Measurements from ENCODE around the gene RNF112. TPM values are rescaled to one million over a fixed set of nuclear protein-coding genes. Genes with fewer than 3 reads are reported as not detected.
"Not testable (repeated sequence)": the region's sequence is repeated elsewhere in the genome, so short reads cannot be mapped to it uniquely, and the experiment has no call there.

Gene RNF112
- total RNA-seq, 1 donor from 2014 or later = 1.1 TPM

DNA sequence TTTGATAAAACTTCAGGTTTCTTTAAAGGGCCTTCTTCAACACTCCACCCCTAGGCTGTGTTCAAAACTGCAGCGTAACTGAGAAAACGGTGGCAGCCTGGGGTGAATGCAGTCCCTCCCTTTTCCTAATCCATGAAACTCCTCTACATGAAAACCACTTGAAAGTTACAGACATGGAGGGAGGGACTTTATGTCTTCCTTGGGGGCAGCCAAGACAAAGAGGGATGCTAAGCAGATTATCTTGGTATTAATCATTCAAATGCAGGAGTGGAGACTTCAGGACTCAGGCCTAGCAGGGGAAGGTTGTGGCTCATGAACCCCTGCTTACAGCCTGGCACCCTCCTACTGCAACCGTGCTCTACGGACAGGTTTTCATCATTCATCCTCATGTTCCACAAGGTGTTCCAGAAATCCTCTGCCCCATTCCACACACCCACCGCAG lies 46.8 kb downstream of the RNF112 start:
- no peak for DNase-seq (ENCODE audit: low spot score, unreplicated experiment)
- H3K27ac Mint-ChIP-seq = no peak overlapping the region
- no peaks in the 10 kb centered on the region for H3K9me3 Mint-ChIP-seq (ENCODE audit: low read depth)

DNA sequence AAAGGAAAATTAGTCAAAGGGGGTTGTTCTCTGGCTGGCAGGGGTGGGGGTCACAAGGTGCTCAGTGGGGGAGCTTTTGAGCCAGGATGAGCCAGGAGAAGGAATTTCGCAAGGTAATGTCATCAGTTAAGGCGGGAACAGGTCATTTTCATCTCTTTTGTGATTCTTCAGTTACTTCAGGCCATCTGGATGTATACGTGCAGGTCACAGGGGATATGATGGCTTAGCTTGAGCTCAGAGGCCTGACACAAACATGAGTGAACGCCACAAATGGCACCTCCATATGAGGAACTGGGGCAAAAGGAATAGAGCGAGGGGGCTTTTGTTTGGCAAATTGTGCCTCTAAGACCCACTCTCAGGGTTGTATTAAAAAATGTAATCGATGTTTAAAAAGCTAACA lies 47.4 kb downstream of the RNF112 start:
- not testable (repeated sequence) for H3K4me3 Mint-ChIP-seq (ENCODE audit: low read depth); H3K9me3 Mint-ChIP-seq (ENCODE audit: low read depth); H3K27ac Mint-ChIP-seq; DNase-seq (ENCODE audit: low spot score, unreplicated experiment); H3K36me3 Mint-ChIP-seq (ENCODE audit: insufficient read depth)
- Mint-ChIP-seq H3K27me3 (peaks cover 24% of the 10 kb centered on the region), H3K4me1 (ENCODE audit: low read depth) (peaks cover 19% of the 10 kb centered on the region)

More for the DNA sequence above, 46.8 kb downstream of the RNF112 start:
- Mint-ChIP-seq H3K27me3 (peaks cover 24% of the 10 kb centered on the region), H3K36me3 (ENCODE audit: insufficient read depth) (no peaks in the 10 kb centered on the region), H3K4me3 (ENCODE audit: low read depth) (no peak overlapping the region), H3K4me1 (ENCODE audit: low read depth) (peaks cover 19% of the 10 kb centered on the region)
- TF ChIP-seq, protein P1, sequence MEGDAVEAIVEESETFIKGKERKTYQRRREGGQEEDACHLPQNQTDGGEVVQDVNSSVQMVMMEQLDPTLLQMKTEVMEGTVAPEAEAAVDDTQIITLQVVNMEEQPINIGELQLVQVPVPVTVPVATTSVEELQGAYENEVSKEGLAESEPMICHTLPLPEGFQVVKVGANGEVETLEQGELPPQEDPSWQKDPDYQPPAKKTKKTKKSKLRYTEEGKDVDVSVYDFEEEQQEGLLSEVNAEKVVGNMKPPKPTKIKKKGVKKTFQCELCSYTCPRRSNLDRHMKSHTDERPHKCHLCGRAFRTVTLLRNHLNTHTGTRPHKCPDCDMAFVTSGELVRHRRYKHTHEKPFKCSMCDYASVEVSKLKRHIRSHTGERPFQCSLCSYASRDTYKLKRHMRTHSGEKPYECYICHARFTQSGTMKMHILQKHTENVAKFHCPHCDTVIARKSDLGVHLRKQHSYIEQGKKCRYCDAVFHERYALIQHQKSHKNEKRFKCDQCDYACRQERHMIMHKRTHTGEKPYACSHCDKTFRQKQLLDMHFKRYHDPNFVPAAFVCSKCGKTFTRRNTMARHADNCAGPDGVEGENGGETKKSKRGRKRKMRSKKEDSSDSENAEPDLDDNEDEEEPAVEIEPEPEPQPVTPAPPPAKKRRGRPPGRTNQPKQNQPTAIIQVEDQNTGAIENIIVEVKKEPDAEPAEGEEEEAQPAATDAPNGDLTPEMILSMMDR (IDR thresholded peaks at IDR 0.05; ENCODE audit: unreplicated experiment) = no peak

DNA sequence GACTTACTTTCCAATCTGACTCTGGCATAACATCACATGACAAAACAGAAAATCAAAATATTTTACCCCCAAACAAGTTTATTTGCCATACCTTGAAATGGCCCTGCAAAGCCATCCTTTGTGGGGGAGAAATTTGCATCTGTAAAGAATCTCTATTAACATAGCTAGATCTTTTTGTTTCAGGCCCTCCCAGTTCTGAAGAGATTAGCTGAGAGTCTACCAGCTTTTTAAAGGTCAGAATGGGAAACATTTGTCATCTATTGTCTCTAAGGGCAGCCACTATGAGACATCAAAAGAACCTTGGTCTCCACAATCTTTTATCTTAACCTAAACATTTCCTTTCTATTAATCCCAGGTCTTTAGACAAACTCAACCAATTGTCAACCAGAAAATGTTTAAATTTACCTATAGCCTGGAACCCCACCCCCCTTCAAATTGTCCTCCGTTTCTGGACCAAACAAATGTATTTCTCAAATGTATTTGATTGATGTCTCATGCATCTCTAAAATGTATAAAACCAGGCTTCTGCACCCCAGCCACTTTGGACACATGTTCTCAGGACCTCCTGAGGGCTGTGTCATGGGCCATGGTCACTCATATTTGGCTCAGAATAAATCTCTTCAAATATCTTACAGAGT lies 48.1 kb downstream of the RNF112 start:
- Mint-ChIP-seq H3K27me3 (peaks cover 21% of the 10 kb centered on the region), H3K4me1 (ENCODE audit: low read depth) (peaks cover 19% of the 10 kb centered on the region)
- not testable (repeated sequence) for H3K27ac Mint-ChIP-seq; H3K4me3 Mint-ChIP-seq (ENCODE audit: low read depth); H3K36me3 Mint-ChIP-seq (ENCODE audit: insufficient read depth); DNase-seq (ENCODE audit: low spot score, unreplicated experiment); H3K9me3 Mint-ChIP-seq (ENCODE audit: low read depth)

DNA sequence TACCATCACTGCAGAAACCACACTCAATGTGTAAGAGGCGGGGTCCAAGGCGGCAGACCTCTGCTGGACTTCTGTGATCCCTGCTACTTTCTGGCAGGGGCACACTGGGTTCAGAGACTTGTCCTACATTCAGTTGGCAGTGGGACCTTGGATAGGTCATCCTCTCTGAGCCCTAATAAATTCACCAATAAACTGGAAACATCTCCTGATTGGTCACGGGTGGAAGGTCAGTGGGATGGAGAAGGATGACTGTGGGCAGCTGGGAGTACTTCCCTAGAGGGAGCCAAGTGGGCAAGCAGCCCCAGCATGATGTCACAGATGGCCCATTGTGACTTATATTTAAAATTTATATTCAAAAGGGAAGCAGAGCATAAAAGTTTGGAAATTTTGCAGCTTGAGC lies 49.7 kb downstream of the RNF112 start:
- Mint-ChIP-seq H3K27ac (no peak overlapping the region), H3K36me3 (ENCODE audit: insufficient read depth) (no peaks in the 10 kb centered on the region), H3K27me3 (peaks cover 18% of the 10 kb centered on the region), H3K9me3 (ENCODE audit: low read depth) (no peaks in the 10 kb centered on the region), H3K4me1 (ENCODE audit: low read depth) (peaks cover 19% of the 10 kb centered on the region), H3K4me3 (ENCODE audit: low read depth) (no peak overlapping the region)
- DNase-seq (ENCODE audit: low spot score, unreplicated experiment) = no peak
- TF ChIP-seq, protein P1 (IDR thresholded peaks at IDR 0.05; ENCODE audit: unreplicated experiment) = no peak

DNA sequence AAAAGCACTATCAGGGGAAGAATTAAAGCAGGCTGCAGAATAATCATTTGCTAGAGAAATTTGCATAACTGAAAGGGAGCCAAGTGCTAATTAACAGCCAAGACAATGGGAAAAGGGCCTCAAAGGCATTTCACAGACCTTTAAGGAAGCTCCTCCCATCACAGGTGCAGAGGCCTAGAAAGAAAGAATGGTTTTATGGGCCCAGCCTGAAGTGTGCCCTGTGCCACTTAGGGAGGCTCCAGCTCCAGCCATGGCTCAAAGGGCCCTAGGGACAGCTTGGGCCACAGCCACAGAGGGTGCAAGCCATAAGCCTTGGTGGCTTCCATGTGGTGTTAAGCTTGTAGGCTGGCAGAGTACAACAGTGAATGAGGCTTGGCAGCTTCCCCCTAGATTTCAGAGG lies 50.1 kb downstream of the RNF112 start:
- TF ChIP-seq, protein P1 (IDR thresholded peaks at IDR 0.05; ENCODE audit: unreplicated experiment) = no peak
- H3K4me3 Mint-ChIP-seq (ENCODE audit: low read depth) = no peak overlapping the region
- H3K36me3 Mint-ChIP-seq (ENCODE audit: insufficient read depth) = no peaks in the 10 kb centered on the region
- H3K27me3 Mint-ChIP-seq = peaks cover 15% of the 10 kb centered on the region
- H3K4me1 Mint-ChIP-seq (ENCODE audit: low read depth) = peaks cover 19% of the 10 kb centered on the region
- no peaks in the 10 kb centered on the region for H3K9me3 Mint-ChIP-seq (ENCODE audit: low read depth)
- DNase-seq (ENCODE audit: low spot score, unreplicated experiment) = no peak
- H3K27ac Mint-ChIP-seq = no peak overlapping the region

DNA sequence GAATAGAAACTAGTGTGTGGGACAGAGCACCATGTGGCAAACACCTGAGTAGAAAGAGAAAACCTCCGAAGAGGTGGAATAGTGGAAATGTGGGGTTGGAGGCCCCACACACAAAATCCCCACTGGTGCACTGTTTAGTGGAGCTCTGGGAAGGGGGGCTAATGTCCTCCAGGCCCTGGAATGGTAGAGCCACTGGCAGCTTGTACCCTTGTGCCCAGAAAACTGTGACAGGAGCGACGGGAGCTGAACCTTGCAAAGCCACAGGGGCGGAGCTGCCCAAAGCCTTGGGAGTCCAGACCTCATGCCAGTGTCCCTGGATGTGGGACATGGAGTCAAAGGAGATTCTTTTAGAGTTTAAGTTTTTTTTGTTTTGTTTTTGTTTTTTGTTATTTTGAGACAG lies 50.6 kb downstream of the RNF112 start:
- Mint-ChIP-seq H3K36me3 (ENCODE audit: insufficient read depth) (no peaks in the 10 kb centered on the region), H3K27me3 (peaks cover 14% of the 10 kb centered on the region), H3K4me1 (ENCODE audit: low read depth) (peaks cover 18% of the 10 kb centered on the region), H3K9me3 (ENCODE audit: low read depth) (no peaks in the 10 kb centered on the region), H3K27ac (no peak overlapping the region), H3K4me3 (ENCODE audit: low read depth) (no peak overlapping the region)
- TF ChIP-seq, protein P1 (IDR thresholded peaks at IDR 0.05; ENCODE audit: unreplicated experiment) = no peak
- no peak for DNase-seq (ENCODE audit: low spot score, unreplicated experiment)

DNA sequence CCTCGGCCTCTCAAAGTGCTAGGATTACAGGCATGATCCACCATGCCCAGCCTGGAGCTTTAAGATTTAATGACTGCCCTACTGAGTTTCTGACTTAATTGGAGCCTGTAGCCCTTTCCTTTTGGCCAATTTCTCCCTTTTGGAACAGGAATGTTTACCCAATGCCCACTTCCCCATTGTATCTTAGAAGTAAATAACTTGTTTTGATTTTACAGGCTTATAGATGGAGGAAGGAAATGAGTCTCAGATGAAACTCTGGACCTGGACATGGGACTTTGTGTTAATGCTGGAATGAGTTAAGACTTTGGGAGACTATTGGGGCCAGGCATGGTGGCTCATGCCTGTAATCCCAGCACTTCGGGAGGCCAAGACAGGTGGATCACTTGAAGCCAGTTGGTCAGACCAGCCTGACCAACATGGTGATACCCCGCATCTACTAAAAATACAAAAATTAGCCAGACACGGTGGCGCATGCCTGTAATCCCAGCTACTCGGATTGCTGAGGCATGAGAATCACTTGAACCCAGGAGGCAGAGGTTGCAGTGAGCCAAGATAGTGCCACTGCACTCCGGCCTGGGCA lies 51.5 kb downstream of the RNF112 start:
- H3K27ac Mint-ChIP-seq; H3K4me3 Mint-ChIP-seq (ENCODE audit: low read depth): not testable (repeated sequence)
- H3K4me1 Mint-ChIP-seq (ENCODE audit: low read depth) = peaks cover 13% of the 10 kb centered on the region

More for the DNA sequence above, 51.5 kb downstream of the RNF112 start:
- DNase-seq (ENCODE audit: low spot score, unreplicated experiment); H3K27me3 Mint-ChIP-seq; H3K36me3 Mint-ChIP-seq (ENCODE audit: insufficient read depth); H3K9me3 Mint-ChIP-seq (ENCODE audit: low read depth): not testable (repeated sequence)

Measured in progenitor cell of endocrine pancreas (in vitro differentiated cells).